GM19395 (cell line): Measurements from ENCODE around the gene TECPR2.

Experiments used
- ATAC-seq: cut with Tn5 transposase; IDR thresholded peaks from one replicate; pipeline ENCODE4 v1.9.1; 2021; ENCODE audit warnings: mild to moderate bottlenecking, moderate library complexity; ENCODE audit not compliant: unreplicated experiment

Gene TECPR2

DNA sequence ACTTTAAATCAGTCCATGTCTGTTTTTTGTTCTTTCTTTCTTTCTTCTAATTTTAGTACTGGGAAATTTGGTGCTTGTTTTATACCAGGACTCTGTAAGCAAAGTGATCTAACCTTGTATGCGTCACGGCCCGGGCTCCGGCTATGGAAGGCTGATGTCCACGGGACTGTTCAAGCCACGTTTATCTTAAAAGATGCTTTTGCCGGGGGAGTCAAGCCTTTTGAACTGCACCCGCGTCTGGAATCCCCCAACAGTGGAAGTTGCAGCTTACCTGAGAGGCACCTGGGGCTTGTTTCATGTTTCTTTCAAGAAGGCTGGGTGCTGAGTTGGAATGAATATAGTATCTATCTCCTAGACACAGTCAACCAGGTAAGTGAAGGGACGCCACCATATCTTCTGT lies 62.2 kb downstream of the TECPR2 start:
- ATAC-seq: no peak

DNA sequence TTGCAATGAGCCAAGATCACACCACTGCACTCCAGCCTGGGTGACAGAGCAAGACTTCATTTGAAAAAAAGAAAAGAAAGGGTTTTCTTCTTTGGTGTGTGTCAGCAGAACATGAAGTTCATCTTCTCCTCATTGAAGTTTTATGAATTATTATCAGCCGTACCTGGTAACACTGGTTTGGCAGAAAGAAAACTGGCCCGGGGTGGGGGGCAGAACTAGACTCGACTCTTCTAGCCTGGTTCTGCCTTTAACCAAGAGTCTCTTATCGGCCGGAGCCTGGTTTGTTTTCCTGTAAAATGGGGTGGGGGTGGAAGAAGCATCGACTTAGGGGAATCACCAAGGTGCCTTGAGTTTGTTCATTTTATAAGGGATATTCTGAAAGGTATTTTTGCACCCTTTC lies 64.1 kb downstream of the TECPR2 start:
- no peak for ATAC-seq

DNA sequence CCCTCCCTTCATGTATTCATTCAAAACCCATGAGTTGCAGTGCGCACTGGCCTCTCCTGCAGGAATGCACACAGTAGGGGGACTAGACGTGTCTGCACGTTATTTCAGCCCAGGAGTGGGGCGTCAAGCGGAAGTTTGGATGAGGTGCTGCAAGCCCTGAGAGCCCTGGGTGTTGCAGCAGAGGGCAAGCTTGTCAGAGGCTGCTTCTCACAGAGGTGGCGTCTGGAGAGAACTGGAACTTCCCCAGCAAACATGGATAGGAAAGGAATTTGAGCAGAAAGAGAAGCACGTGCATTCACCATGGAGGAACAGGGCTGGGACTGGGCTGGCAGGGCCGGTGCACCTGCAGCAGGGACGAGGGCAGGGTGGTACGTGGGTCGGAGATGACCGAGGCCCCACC lies 64.9 kb downstream of the TECPR2 start:
- no peak for ATAC-seq

DNA sequence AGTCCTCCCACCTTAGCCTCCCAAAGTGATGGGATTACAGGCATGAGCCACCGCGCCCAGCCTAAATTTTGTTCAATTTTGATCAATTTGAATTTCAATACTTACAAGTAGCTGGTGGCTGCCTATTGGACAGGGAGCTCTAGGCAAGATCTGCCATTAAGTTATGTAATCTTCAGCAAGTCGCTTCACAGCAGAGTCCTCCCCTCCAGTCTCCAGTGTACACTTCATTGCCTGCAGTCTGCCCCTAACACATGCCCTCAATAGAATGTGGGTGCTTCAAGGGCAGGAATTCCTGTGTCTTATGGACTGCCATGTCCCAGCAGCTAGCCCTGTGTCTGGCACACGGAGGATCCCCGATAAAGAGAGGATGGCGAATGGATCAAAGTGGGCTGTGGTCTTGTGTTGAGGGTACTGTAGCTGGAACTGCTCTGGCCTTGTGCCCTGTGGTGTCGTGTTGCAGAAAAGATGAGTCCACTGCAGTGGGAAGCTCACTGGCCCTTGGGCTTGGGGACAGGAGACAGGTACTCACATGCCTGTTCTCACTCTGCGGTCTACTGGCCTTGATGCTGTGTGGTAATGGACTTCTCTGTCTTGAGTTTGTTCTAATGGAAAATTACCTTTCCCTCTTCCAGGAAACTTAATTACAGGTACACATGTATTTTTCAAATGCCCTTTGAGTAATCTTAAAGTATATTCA lies 67.6 kb downstream of the TECPR2 start:
- ATAC-seq: no peak

DNA sequence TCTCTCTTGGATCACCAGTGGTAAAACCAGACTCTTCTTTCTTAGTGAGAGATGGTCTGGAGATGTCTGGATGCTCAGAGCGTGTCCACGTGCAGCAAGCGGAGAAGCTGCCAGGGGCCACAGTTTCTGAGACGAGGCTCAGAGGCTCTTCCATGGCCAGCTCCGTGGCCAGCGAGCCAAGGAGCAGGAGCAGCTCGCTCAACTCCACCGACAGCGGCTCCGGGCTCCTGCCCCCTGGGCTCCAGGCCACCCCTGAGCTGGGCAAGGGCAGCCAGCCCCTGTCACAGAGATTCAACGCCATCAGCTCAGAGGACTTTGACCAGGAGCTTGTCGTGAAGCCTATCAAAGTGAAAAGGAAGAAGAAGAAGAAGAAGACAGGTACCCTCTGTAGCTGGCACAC lies 69.0 kb downstream of the TECPR2 start:
- no peak for ATAC-seq

DNA sequence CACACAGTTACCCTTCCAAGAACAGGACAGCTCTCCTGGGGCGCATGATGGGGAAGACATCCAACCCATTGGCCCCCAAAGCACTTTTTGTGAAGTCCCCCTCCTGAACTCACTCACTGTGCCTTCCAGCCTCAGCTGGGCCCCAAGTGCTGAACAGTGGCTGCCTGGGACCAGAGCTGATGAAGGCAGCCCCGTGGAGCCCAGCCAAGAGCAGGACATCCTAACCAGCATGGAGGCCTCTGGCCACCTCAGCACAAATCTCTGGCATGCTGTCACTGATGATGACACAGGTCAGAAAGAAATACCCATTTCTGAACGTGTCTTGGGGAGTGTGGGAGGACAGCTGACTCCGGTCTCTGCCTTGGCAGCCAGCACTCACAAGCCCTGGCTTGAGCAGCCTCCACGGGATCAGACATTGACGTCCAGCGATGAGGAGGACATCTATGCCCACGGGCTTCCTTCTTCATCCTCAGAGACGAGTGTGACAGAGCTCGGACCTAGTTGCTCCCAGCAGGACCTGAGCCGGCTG lies 72.0 kb downstream of the TECPR2 start:
- ATAC-seq: no peak

DNA sequence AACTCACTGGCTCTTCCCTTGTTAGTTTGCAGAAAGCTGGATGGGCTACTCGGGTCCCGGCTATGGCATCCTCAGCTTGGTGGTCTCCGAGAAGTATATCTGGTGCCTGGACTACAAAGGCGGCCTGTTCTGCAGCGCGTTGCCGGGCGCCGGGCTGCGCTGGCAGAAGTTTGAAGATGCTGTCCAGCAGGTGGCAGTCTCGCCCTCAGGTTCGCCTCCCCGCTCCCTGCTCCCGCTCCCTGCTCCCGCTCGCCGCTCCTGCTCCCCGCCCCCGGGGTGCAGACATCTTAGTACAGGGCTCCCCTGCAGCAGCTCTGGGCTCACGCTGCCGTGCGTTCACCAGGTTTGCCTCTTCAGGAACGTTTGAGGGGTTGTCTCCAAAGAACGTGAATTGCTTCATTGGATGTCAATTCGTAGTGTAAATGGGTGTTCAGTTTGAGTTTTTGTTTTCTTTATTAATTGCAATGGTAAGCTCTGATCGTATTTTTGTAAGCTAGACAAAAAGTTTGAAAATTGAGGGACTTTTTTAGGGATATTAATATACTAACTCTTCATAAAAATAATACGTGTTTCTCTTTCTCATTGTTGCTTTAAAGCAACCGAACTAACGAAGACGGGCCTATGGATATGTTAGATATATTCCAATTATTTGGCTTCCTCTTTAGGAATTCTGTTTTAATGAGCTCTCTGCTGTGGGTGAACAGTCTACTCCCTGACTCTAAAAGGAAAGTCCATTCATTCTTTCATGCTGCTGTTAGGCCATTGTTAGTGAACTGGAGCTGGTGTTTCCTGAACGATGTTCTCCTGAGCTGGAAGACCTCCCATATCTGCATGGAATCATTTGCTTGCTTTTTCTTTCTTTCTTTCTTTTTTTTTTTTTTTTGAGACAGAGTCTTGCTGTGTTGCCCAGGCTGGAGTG lies 75.5 kb downstream of the TECPR2 start:
- ATAC-seq: no peak

DNA sequence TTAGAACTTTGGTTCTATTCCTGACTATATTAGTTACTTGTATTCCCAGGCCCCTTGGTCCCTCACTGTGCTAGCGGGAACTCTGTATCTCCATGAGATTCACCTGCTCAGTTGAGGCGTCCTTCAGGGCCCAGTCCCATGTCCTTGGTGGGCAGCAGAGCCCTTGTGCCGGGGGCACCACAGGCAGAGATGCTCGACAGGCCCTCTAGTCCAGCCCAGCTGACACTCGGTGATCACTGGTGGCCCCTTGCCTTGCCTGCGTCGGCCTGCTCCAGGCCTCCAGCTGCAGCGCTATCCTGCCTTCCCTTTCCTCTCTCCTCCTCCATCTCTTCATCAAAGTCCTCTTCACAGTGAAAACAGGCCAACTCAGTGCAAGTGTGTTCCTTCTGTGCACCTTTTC lies 76.8 kb downstream of the TECPR2 start:
- no peak for ATAC-seq

DNA sequence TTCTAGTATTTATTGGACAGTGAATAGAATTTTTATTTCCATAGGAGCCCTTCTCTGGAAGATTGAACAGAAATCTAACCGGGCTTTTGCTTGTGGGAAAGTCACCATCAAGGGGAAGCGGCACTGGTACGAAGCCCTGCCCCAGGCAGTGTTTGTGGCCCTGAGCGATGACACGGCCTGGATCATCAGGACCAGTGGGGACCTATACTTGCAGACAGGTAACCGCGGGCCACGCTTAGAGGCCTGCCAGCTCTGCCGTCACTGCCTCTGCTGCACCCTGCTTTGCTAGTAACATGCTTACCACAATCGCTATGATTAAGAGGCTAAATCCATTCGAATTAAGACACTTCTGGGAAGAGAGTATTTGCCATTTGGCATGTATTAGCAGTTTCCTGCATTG lies 77.7 kb downstream of the TECPR2 start:
- ATAC-seq: no peak

DNA sequence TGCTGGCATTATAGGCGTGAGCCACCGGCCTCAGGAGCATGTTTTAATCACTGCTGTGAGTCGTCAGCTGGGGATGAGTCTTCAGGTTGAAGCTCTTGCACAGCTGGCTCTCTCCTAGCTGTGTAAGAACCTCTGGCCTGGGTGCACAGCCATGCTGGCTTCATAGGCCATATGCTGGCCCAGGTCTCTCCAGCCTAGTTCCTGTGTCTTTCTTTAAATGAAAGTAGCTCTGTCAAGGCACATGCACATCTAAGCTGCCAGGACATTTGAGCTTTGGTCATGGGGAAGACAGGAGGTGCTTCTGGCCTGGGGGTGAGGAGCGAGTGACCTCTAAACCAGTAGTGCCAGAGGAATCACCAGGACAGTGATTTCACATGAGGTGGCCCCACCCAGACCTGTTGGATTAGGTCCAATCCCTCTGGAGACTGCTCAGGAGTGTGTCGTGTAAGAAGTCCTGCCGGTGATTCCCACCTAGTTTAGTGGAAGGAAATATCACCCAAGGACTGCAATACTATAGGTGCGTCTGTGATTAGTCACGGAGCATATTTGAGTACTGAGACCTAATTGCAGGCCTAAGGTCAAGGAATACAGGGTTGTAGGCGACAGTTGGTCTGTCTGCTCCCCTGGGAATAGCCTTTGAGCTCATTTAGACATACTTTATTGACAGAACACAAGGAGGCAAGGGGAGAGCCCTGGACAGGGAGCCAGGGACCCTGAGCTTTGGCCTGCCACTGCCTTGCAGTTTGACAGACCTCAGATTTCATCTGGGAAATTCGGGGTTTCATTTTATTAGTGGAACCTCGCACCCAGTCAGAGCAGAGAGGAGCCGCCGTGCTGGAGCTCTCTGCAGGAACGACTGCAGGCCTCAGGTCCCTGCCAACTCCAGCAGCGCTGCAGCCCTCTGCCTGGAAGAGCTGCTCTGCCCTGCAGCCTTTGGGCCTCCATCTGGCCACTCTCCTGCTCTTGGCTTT lies 79.8 kb downstream of the TECPR2 start:
- no peak for ATAC-seq

DNA sequence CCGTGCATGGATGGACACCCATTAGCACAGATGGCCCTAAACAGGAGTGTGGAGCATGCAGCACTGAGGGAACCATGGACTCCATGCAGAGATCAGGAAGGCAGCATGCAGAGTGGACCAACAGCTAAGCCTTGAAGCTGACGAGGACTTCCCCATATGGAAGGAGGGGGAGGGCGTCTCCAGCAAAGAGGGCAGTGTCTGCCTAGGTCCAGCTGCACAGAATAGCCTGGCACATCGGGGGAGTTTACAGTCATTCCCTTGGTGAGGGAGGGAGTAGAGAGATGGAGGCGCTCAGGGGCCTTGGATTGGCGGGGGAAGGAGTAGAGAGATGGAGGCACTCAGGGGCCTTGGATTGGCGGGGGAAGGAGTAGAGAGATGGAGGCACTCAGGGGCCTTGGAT lies 82.3 kb downstream of the TECPR2 start:
- ATAC-seq: no peak

DNA sequence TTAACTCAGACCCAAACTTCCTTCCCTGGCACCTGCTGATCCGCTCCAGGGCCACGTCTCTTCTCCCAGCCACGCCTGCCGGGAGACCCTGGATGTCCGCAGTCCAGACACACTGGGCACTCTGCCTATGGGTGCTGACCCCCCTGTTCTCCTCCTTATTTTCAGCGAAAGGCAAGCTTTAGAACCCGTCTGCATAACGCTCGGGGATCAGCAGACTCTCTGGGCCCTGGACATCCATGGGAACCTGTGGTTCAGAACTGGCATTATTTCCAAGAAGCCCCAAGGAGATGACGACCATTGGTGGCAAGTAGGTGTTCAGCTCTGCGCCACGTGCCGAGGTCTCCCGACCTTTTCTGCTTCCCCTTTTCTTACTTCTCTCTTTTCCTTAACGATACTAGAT lies 82.9 kb downstream of the TECPR2 start:
- ATAC-seq: no peak

DNA sequence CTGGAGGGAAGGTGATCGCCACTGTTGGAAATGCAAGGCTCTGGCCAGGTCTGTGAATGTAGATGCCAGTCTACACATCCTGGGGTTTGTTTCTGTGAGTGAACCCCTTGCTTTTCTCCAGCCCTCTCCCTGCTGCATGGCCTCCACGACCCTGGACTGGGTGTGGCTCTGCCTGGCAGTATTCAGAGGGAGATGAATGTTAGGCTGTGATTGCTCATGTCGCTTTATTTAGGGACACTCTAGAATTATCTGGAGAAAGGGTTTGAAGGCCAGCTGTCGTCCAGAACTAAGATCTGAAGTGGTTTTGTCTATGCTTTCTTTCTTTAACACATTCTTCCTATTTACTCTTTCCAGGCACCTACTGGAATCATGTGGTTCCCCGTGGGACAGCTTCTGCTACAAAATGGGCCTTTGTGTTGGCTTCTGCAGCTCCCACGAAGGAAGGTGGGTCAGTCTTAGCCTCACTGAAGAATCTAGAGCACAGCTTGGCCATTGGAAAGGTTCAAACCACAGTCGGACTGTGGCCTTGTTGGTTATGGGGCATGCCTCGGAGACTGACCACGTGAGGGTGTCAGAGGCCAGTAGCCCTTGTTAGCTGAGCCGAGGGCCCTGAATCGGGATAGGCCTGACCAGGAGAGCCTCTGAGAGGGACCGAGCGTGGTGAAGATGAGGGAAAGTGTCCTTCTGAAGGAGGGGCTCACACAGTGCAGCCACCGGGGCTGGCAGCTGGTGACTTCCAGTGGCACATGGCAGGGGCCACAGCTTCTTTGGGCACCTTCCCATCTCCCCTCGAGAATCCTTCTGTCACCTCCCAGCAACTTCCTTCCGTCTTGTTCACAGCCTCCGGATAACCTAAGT lies 87.7 kb downstream of the TECPR2 start:
- ATAC-seq: no peak

DNA sequence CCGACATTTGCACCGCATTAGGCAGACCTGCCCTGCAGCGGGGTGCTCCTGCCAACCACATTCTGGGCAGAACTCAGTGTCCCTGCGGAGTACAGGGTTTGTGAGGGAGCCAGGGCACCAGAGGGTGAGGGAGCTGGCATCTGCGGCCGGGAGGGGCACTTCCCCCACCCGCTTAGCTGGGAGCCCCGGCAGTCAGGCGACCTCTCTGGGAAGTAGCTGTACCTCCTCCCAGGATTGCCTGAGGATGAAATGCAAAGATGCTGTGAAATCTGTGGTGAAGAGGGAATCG lies 88.3 kb downstream of the TECPR2 start:
- ATAC-seq: no peak

DNA sequence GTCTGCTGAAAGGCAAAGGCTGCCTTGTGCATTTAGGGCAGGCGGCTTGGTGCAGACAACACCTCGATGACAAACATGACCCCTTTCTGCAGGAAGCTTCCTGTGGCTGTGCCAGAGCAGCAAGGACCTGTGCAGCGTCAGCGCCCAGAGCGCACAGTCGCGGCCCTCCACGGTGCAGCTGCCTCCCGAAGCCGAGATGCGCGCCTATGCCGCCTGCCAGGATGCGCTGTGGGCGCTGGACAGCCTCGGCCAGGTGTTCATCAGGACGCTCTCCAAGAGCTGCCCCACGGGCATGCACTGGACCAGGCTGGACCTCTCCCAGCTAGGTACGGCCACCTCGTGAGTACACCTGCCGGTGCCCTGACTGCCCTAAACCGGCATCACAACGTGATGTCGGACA lies 89.6 kb downstream of the TECPR2 start:
- no peak for ATAC-seq

DNA sequence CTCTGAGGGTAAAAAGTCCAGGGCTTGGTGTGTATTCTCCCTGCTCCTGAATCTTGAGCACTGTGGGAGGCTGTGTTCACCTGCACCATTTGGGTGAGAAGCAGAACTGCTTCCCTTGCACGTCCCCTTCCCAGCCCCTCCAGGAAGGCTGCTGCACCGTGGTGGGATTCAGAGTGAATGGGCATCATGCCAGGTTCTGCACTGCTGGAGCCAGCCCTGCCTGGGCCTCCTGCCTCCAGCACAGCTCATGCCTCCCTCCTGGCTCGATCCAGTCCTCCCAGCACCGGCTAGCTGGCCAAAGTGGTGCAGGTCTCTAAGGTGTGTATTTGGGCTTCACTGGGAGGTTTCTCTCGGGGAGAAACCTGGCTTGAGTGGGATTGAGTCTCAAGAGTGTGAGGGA lies 92.0 kb downstream of the TECPR2 start:
- ATAC-seq: no peak

DNA sequence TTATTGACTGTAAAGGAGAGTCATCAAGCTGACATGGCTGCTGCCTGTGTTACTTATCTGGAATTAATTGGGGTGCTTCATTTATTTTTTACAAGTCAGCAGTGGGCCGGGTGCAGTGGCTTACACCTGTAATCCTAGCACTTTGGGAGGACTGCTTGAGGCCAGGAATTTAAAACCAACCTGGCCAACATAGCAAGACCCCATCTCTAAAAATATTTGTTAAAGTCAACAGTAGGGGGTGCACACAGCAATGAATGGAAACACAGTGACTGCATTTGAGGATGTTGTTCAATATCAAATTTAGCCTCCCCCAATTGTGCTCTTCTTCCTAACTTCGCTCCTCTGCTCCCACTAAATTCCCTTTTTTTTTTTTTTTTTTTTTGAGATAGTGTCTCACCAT lies 94.8 kb downstream of the TECPR2 start:
- no peak for ATAC-seq

DNA sequence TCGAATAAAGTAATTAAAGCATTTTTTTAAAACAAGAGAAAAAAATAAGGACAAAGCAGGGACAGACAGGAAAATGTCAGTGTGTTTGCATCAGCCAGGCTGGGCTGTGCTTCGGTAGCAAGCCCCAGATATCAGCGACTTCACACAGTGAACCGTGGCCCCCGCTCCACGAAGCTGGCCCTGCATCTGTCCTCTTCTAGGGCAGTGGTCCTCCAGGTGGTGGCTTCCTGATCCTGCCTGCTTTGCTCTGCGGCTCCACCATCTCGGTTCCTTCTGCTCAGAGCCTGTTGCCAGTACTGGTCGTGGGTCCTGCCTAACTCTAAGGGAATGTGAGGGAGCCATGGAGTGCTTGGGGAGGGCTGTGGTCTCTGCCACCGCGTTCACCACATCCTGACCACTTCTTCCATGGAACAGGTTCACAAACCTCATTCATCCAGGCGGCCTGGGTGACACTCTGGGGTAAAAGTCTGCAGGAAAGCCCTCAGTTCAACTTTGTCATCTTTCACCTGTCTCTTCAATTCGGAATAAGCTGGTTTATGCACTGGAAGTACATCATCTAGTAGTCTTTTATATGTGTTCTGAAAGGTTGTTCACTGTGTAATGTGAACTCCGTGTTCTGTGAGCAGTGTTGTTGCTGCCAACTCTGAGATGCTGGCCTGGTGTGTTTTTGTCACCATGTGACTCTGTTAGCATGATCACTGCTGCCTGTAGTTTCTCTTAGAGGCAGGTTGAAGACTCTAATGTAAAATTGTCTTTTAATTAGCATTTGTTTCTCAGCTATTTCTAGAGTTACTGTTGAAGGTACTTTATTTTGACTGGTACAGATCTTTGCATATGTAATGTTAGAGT lies 99.0 kb downstream of the TECPR2 start:
- no peak for ATAC-seq

DNA sequence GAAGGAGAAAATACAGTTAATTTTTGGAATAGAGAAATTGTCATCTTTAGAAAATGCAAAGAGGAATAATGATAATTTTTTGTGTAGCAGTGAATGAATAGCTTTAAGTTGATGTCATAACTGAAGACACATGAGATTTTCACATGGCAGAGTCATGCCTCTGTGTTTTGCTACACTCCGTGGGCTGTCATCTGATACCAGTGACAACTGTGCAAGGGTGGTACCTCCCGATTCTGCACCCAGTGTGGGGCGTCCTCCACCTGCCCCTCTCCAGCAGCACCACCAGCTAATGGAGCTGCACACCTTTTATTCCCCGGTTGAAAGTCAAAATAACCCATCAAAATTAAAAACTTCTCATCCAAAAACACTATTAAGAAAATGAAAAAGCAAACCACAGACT lies 99.7 kb downstream of the TECPR2 start:
- no peak for ATAC-seq
